NCI-H2029 treated with DMSO at 0.1 percent for 48 hours (cell line): ENCODE data around the gene KIF26A.
"Not testable (repeated sequence)": the region's sequence is repeated elsewhere in the genome, so short reads cannot be mapped to it uniquely, and the experiment has no call there.

Experiments used
- DNase-seq: peaks from one replicate; lab custom pipeline; 2025; lab: John Stamatoyannopoulos, UW

KIF26A gene

DNA sequence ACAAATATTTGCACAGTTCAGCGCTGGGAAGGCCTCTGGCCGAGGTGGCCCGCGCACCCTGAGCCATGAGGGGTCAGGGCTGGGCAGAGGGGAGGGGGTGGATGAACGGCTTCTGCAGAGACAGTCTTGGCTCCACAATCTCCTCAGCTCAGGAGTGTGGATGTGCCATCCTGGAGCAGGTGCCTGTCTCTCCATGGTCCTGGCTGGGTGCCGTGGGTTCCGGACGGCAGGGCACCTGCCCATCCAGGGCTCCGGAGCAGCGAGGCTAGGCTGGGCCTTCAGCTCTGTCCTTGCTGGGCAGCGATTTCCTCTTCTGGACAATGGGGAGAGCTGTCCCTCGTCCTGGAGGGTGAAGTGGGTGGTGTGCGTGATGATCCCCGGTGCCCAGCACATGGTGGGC lies 55.6 kb downstream of the KIF26A start:
- DNase-seq = no peak

DNA sequence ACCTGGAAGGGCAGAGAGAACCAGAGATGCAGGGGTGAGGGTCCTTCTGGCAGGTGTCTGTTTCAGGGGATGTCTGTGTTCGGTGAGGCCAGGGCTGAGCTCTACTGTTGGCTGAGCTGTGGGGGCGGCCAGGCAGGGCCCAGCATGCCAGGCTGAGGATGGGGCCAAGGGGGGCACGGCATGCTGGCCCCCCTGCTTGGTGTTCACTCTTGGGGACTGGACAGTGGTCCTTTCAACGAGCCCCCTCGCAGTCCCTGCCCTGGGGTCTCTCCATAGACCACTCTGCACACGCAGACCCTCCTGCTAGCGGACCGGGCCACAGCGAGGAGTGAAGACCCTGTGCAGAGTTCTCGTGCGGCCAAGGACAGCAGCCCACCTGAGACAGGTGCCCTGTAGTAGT lies 56.3 kb downstream of the KIF26A start:
- no peak for DNase-seq

DNA sequence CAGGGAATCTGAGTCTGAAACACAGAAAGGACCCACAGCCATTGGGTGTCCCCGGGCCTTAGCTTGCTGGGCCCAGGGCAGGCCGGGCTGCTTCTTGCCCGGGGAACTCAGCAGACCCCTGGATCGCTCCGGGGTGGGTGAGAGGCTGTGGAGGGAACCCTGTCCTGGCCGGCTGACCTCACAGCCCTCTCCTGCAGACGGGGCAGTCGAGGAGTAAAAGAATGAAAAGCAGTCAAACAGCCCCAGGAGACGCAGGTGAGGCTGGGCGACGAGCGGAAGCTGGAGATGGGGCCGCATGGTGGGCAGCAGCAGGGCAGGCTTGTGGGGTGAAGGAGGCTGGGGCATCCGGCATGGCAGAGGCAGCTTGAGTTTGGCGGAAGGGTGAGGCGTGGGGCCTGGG lies 57.0 kb downstream of the KIF26A start:
- no peak for DNase-seq

DNA sequence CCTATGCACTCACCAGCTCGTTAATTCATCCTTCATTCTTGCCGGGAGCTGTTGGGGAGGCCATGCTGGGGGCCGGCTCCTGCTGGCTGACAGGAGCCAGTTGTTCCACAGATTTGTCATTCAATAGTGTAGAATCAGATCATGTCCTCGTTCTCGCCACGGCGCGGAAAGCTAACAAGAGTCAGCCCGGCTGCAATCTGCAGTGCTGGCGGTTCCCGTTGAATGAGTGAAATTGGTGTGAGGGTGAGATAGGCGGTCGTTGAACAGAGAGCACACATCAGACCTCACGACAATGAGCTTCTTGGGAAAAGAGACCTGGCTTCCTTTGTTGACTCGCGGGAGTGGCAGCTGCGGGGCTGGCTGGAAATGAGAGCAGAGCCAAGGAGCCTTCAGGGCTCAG lies 57.5 kb downstream of the KIF26A start:
- no peak for DNase-seq

DNA sequence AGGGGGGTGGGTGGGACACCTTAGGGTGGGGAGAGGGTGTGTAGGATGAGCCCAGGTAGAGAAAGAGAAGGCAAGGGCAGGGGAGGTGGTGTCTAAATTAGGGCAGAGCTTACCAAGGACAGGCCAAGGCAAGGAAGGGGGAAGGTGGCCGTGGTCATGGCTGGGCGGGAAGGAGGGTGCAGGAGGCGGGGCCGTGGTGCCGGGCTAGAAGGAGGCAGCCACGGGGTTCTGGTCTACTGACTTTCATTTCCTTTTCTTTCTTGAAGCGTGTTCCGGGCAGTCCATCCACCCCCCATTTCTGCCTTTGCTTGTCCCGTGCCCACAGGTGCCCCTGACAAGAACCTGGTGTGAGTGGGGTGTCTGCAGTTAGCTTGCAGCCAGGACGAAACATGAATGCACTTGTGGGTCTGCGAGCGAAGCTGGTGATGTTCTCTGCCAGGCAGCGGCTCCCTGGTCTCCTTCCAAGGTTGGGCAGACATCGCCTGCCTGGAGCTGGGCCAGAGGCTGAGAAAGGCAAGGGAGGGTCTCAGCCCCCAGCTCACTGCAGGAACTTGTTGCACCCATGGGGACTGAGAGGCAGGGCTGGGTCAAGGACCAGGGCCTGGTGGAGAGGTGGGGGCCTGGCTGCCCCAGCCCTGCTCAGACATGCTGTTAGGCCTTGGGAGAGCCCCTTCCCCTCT lies 58.2 kb downstream of the KIF26A start:
- DNase-seq = no peak

DNA sequence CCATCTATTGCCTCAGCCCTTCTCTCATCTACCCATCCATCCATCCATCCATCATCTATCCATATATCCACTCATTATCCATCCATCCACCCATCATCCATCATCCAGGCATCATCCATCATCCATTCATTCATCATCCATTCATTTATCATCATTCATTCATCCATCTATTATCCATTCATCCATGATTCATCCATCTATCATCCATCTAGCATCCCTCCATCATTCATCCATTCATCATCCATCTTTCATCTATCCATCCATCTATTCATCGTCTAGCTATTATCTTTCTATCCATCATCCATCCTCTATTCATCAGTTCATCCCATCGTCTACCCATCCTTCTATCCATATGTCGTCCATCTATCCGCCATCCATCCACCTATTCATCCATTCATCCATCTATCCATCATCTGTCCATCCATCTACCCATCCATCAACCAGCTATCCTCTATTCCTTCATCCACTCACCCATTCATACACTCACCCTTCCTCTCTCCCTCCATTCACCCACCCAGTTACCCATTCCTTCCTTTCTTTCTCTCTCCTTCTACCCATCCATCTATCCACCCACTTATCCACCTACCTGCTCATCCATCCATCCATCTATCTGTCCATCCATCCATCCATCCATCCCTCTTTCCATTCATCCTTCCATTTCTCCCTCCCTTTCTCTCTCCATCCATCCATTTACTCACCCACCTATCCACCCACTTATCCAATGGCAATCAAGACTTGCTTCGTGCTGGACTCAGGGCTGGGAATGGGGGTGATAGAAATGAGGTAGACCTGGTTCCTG lies 59.3 kb downstream of the KIF26A start:
- no peak for DNase-seq

DNA sequence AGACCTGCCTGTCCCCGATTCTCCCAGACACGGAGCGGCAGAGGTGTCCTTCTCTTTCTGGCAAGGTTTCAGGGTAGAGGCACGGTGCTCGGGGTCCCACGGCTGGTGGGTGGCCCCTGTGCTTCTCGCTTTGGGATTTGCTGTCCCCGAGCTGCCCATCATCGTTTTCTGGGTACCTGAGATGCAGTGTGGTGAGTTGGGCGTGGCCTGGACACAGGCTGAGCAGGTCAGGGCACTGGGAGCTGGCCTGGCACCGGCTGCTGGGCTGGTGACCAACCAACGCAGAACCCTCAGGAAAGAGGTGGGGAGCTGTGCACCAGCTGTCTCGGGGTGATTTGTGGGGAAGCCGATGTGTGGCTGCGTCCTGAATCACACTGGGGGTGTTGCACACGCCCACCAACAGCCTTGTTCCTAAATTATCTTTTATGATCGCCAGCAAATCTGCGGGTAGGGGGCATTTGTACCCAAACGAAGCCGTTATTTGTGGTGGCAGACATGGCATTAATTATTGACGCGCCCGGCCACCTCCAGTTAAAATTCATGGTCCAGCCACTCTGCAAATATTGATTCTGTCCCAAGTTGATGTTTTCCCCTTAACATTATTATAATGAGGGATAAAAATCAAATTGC lies 61.0 kb downstream of the KIF26A start:
- DNase-seq = no peak

DNA sequence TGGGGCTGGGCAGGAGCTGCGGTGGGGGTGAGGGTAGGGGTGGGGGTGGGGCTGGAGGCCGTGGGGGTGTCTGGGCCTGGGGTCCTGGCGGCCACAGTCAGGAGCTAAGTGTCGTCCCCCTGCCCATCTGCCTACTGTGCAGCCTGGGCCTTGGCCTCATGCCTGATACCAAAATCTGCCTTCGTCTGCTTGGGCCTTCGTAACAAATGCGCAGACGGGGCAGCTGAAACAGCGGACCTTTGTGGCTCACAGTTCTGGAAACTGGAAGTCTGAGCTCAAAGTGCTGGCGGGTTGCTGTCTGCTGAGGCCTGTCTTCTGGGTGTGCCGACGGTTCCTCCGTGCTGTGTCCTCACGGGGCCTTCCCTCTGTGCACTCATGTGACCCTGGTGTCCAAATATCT lies 61.7 kb downstream of the KIF26A start:
- DNase-seq = no peak

DNA sequence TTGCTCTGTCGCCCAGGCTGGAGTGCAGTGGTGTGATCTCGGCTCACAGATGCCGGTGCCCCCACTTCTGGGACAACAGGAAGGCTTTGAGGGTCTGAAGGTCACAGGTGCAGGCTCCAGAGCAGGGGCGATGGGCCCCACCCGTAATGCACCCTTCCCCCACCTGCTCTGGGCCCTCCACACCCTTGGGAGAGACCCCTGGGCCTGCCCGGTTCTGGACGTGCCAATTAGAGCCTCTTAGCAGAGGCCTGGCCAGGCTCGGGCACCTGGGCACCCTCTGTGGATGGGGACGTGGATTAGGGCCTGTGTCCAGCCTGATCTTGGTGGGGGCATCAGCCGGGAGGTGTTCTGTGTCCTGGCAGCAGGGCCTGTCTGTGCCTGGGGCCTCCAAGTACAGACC lies 62.2 kb downstream of the KIF26A start:
- no peak for DNase-seq

DNA sequence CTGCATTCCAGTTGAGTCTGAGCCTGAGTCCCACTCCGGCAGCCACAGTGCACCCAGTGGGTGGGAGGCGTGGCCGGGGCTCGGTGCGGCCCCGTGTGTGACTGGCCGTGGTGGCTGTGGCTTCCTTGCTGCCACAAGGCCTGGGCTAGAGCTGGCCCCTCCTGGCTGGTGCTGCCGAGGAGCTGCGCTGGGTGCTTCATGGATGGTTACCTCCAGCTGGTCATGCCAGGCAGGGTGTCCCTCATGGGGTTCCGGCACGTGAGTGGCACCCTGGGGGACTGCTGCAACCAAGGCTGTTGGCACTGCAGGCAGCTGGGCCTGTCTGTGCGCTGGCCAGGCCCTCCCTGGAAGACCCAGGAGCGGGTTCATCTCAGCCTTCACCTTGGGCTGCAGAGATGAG lies 62.7 kb downstream of the KIF26A start:
- DNase-seq = no peak

DNA sequence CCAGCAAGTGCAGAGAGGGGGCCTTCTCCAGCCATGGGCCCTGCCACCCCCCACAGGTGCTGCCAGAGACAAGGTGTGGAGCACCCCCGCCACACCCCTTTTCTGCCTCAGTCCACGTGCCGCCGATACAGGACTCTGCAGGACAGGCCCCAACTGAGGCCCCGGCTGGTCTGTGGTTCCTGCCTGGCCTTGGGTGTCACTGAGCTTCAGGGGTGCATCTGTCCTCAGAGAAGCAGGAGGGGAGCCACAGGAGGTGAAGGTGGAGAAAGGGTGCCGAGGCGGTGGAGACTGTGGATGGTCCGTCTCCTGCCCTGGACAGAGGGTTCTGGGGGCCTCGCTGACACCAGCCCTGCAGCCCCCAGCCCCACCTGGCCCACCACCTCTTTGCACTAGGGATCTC lies 63.1 kb downstream of the KIF26A start:
- DNase-seq = no peak

DNA sequence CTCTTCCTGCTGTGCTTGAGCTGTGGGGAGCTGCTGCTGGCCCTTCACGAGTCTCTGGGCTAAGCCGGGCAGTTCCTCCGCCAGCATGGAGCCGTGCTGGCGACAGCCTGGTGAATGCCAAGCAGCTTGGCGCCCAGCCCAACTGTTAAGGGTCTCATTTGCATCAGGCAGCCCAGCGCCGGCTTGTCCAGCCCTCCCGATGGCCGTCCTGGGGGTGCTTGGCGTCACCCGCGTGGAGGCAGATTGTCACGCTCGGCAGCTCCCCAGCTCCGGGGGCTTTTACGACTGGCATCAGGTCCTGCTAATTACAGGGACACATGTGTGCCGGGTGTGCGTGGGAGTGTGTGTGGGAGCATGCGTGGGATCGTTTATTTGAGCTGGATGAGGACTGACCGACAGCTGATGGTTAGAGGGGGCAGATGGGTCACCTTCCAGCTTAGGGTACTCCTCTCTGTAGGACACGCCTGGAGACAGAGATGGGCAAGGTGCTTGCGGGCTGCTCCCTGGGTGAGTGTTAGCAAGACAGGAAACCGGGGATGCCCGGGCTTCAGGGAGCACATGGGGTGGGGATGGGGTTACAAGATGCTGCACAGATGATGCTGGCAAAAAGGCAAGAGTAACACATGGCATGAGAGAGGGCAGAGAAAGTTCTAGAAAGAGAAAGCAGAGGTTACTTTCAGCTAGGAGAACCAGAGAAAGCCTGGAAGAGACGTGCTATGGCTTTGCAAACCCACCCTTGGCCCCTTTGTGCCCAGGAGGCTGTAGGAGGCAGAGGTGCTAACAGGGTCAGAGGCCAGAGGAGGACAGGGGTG lies 64.1 kb downstream of the KIF26A start:
- DNase-seq = peak; percentile 47

DNA sequence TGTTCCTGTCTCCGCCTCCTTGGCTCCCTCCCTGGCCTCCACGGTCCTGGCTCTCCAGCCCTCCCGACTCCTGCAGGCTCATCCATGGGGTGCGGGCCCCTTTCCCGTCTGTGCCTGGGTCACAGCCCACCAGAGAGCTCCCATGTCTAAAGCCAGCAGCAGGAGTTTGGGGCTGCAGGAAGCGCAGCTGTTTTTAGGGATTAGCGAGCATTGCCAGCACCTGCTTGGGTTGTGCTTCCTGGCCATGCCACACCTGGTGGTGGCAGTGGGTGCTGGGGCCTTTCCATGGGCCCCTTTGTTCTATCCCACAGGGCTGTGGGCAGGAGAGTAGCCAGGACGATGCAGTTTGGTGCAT lies 64.7 kb downstream of the KIF26A start:
- DNase-seq = no peak

DNA sequence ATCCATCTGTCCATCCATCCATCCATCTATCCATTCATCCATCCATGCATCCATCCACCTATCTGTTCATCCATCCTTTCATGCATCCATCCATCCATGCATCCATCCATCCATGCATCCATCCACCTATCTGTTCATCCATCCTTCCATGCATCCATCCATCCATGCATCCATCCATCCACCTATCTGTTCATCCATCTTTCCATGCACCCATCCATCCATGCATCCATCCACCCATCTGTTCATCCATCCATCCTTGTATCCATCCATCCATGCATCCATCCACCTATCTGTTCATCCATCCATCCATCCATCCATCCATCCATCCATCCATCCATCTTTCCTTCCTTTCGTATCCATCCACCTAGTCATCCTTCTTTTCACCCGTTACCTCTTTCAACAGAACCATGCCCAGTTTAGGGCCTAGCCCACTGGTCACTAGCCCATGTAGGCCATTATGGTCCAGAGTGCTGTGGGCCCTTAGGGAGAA lies 66.3 kb downstream of the KIF26A start:
- DNase-seq = no peak

DNA sequence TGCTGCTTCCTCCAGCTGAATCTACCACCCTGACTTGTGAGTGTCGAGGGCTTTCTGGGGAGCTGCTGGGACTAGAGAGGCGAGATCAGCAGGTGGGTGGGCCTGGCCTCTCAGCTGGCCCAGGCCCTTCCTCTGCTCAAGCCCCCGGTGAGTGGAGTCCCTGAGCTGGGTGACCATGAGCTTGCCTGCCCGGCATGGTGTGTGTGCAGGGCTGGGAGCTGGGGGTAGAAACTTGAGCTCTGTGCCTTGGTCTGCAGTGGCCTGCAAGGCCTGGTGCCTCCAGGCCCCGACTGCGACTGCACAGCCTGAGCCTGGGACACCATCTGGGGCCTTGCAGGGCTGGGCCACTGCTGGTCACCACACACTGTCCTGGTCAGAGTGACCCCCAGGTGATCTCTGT lies 67.4 kb downstream of the KIF26A start:
- no peak for DNase-seq

DNA sequence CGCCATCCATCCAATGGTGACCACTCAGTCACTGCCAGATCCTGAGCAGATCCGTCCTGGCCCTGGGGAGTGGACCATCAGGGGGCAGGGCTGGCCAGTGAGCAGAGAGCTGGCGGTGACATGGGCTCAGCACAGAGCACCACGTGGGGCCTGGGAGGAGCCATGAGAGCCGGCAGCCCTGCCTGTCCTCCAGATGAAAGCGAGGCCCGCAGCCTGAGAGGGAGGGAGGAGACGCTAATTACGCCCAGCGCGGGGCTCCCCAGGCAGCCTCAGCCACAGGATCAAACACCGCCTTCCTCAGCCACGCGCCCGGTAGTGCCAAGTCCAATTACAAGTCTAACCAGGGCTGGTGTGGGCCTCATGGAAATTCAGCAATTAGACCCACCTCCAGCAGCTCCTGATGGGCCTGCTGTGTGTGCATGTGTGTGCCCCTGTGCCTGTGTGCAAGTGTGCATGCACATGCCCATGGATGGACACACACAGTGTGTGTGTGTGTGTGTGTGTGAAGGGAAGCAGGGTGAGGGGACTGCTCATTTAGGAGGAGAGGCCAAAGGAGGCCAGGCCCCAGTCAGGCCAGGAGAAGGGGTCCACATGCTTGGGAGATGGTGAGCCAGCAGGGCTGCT lies 68.0 kb downstream of the KIF26A start:
- no peak for DNase-seq

DNA sequence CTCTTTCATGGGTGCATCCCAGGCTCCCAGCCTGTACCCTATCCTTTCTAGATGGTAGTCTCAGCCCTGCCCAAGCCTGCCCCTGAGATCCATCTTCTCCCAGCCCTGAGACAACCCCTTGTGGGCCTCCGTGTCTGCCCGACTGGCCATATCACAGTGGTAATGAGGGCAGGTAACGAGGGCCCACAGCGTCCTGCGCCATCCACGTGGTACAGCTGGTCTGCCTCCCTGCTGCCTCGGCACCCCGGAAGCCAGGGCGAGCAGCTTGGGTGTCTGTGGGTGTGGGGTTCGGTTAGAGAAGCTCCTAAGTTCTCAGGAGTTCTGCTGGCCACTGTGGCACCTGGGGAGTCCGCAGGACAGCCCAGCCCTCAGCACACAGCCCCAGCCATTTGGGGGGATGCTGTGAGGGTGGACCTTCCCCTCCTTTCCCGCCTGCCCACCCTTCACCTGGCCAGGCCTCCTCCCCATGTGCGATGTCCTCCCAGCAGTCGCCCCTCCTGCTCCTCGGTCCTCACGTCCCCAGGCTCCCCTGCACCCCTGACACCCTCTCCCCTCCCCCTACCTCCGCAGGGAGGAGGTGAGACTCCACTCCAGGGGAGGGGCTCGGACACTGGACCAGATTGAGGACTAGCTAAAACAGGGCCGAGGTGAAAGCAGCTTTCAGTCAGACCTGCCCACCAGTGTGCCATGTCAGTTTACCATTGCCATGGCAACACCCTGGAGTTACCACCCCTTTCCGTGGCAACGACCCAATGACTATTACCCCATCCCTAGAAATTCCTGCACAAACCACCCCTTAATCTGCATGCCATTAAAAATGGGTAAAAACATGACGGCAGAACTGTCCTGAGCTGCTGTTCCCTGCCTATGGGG lies 69.0 kb downstream of the KIF26A start:
- DNase-seq = no peak

DNA sequence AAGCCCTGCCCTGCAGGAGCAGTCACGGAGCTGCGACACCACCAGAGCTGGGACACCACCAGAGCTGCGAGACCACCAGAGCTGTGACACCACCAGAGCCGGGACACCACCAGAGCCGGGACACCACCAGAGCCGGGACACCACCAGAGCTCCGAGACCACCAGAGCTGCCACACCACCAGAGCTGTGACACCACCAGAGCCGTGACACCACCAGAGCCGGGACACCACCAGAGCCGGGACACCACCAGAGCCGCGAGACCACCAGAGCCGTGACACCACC lies 69.6 kb downstream of the KIF26A start:
- DNase-seq = not testable (repeated sequence)

DNA sequence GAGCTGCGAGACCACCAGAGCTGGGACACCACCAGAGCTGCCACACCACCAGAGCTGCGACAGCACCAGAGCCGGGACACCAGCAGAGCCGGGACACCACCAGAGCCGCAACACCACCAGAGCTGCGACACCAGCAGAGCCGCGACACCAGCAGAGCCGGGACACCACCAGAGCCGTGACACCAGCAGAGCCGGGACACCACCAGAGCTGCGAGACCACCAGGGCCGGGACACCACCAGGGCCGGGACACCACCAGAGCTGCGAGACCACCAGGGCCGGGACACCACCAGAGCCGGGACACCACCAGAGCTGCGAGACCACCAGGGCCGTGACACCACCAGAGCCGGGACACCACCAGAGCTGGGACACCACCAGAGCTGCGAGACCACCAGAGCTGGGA lies 69.9 kb downstream of the KIF26A start:
- DNase-seq = not testable (repeated sequence)

DNA sequence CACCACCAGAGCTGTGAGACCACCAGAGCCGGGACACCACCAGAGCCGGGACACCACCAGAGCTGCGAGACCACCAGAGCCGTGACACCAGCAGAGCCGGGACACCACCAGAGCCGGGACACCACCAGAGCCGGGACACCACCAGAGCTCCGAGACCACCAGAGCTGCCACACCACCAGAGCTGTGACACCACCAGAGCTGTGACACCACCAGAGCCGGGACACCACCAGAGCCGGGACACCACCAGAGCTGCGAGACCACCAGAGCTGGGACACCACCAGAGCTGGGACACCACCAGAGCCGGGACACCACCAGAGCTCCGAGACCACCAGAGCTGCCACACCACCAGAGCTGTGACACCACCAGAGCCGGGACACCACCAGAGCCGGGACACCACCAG lies 70.7 kb downstream of the KIF26A start:
- DNase-seq = not testable (repeated sequence)
